PC-3 (cell line): ENCODE measurements around the gene CTDNEP1. TPM values are rescaled to one million over a fixed set of nuclear protein-coding genes. Genes with fewer than 3 reads are reported as not detected.

Experiments used
- ATAC-seq: fragments of 200-7000 bp; cut with Tn5 transposase; 2 replicates; pipeline ENCODE4 v1.9.1; 2020; ENCODE audit warnings: mild to moderate bottlenecking, moderate library complexity
- BruUV-seq: library from RNA; stranded (reverse); fragments of 400-500 nt; replicated peaks from 2 replicates; lab custom pipeline; 2021; lab: Mats Ljungman, UMichigan
- CTCF ChIA-PET: fragments of 300-600 bp; sonication (Branson Sonifier 250); formaldehyde crosslinking; loops from one replicate; lab custom pipeline; 2022; ENCODE audit warnings: antibody characterized with exemption; lab: Charles Lee
- POLR2A ChIA-PET: fragments of 300-600 bp; sonication (Branson Sonifier 250); formaldehyde crosslinking; loops from one replicate; lab custom pipeline; 2022; ENCODE audit warnings: antibody characterized with exemption; ENCODE audit not compliant: unreplicated experiment; lab: Charles Lee
- DNase-seq: peaks from one replicate; pipeline ENCODE4 v3.0.0-alpha.2; 2015
- H2AFZ ChIP-seq: fragments of 300-600 bp; sonication (generic); 2 replicates; pipeline ENCODE4 v1.6.0; 2016; ENCODE audit warnings: antibody characterized with exemption, low read length
- H3F3A ChIP-seq: fragments of 300-600 bp; sonication (generic); one replicate; pipeline ENCODE4 v1.6.0; 2017; ENCODE audit warnings: antibody characterized with exemption, low read length, control low read depth, mild to moderate bottlenecking; ENCODE audit not compliant: unreplicated experiment
- H3K27ac ChIP-seq: fragments of 300-600 bp; sonication (generic); 2 replicates; pipeline ENCODE4 v1.5.1; 2016; ENCODE audit warnings: mild to moderate bottlenecking, low read length
- H3K27me3 ChIP-seq: fragments of 300-600 bp; sonication (generic); 2 replicates; pipeline ENCODE4 v1.6.1; 2016; ENCODE audit warnings: low read length, mixed read lengths
- H3K36me3 ChIP-seq: fragments of 300-600 bp; sonication (generic); 2 replicates; pipeline ENCODE4 v1.6.1; 2016; ENCODE audit warnings: low read depth, mixed run types, low read length, mixed read lengths
- H3K4me1 ChIP-seq: fragments of 300-600 bp; sonication (generic); 2 replicates; pipeline ENCODE4 v1.5.1; 2016; ENCODE audit warnings: low read length; ENCODE audit not compliant: insufficient read depth
- H3K4me2 ChIP-seq: fragments of 300-600 bp; sonication (generic); 2 replicates; pipeline ENCODE4 v1.6.0; 2016; ENCODE audit warnings: low read length
- H3K4me3 ChIP-seq: fragments of 300-600 bp; sonication (generic); 2 replicates; pipeline ENCODE4 v1.5.1; 2016; ENCODE audit warnings: mild to moderate bottlenecking, low read length, mixed read lengths
- H3K79me2 ChIP-seq: fragments of 300-600 bp; sonication (generic); 2 replicates; pipeline ENCODE4 v1.6.1; 2017; ENCODE audit warnings: low read length, mixed read lengths
- H3K9ac ChIP-seq: fragments of 300-600 bp; sonication (generic); 2 replicates; pipeline ENCODE4 v1.6.0; 2016; ENCODE audit warnings: mild to moderate bottlenecking, low read length
- H3K9me2 ChIP-seq: fragments of 300-600 bp; sonication (generic); replicated peaks from 2 replicates; pipeline ENCODE4 v1.6.1; 2016; ENCODE audit warnings: mixed run types, low read length, mixed read lengths
- H3K9me3 ChIP-seq: fragments of 300-600 bp; sonication (generic); 2 replicates; pipeline ENCODE4 v1.6.1; 2016; ENCODE audit warnings: low read length, mixed read lengths
- H4K20me1 ChIP-seq: fragments of 300-600 bp; sonication (generic); 2 replicates; pipeline ENCODE4 v1.6.1; 2016; ENCODE audit warnings: low read length, mixed read lengths
- CTCF ChIP-seq: fragments of 300-600 bp; sonication (generic); conservative IDR thresholded peaks from 2 replicates; pipeline ENCODE4 v1.5.1; 2017; ENCODE audit warnings: antibody characterized with exemption, low read depth, mild to moderate bottlenecking, low read length
- EZH2 ChIP-seq: fragments of 300-600 bp; sonication (generic); IDR thresholded peaks from one replicate; pipeline ENCODE4 v1.6.1; 2017; ENCODE audit warnings: antibody characterized with exemption, mild to moderate bottlenecking, low read length; ENCODE audit not compliant: unreplicated experiment
- EZH2phosphoT487 ChIP-seq: fragments of 300-600 bp; sonication (generic); IDR thresholded peaks from 2 replicates; pipeline ENCODE4 v1.6.1; 2018; ENCODE audit warnings: mild to moderate bottlenecking, antibody characterized with exemption, low read length, borderline replicate concordance
- intact Hi-C: fragments of 100-400 bp; cut with micrococcal nuclease; formaldehyde crosslinking; loops from 2 replicates; pipeline ENCODE4 v1.9.0; 2023
- total RNA-seq: library from RNA; depleted of rRNA; stranded (reverse); fragments of >200 nt; gene quantifications from 2 replicates; pipeline ENCODE4 v1.2.3, GENCODE V29; 2014

Gene CTDNEP1
- total RNA-seq, 1 experiment from 2014 or later: 52.4 TPM

- peaks cover 54% of the 10 kb centered on the region for H3K79me2 ChIP-seq
- peak overlapping the region; percentile 86 for H3K4me3 ChIP-seq
- POLR2A ChIA-PET: no interaction called here
- CTCF ChIA-PET: no interaction called here
- DNase-seq (no peak), ATAC-seq (no peak)
- peaks cover 31% of the 10 kb centered on the region for H3K4me1 ChIP-seq
- TF ChIP-seq CTCF (no peak), EZH2 (no peak), EZH2phosphoT487 (no peak)
- no peaks in the 10 kb centered on the region for H3K27me3 ChIP-seq
- no peaks in the 10 kb centered on the region for H3K9me3 ChIP-seq
- H2AFZ ChIP-seq: no peak overlapping the region
- H3K9me2 ChIP-seq: no peaks in the 10 kb centered on the region
- BruUV-seq: no TSS peak
- H3F3A ChIP-seq: peaks cover 6% of the 10 kb centered on the region
- no peaks in the 10 kb centered on the region for H4K20me1 ChIP-seq
- H3K36me3 ChIP-seq: peaks cover 13% of the 10 kb centered on the region; the same call in 1 of the 2 replicates
- H3K4me2 ChIP-seq: peak overlapping the region; percentile 99
- 0 out of 2 replicates have a peak overlapping the region, but pooled peaks have one; percentile 23 for H3K9ac ChIP-seq
- intact Hi-C loops: loop anchor here (5.0 kb wide), 1 partner anchor 67 kb away; the partner anchor contains the start of gene EIF5A
- no peak overlapping the region for H3K27ac ChIP-seq
Observed at GRCh38 chr17:7240375-7240774, 11.2 kb downstream of the CTDNEP1 start.

GRCh38 chr17:7239091-7240027 is 12.2 kb downstream of the CTDNEP1 start, which contains the start of gene PHF23:
TSS of gene PHF23 (minus strand) at chr17:7239457. CDS start at chr17:7239279, 178 bp downstream.
- no peaks in the 10 kb centered on the region for H4K20me1 ChIP-seq
- BruUV-seq: no TSS peak
- H3K79me2 ChIP-seq: peaks cover 54% of the 10 kb centered on the region
- intact Hi-C loops: loop anchor here (5.0 kb wide), 1 partner anchor 68 kb away; the partner anchor contains the start of gene EIF5A
- H2AFZ ChIP-seq: peak within 1 kb of the TSS; percentile 50; the same call in 1 of the 2 replicates
- H3K9me3 ChIP-seq: no peaks in the 10 kb centered on the region
- no peaks in the 10 kb centered on the region for H3K27me3 ChIP-seq
- peak within 1 kb of the TSS; percentile 91 for H3K9ac ChIP-seq
- H3K4me2 ChIP-seq: peak within 1 kb of the TSS; percentile 99
- H3K9me2 ChIP-seq: no peaks in the 10 kb centered on the region
- DNase-seq (peak; percentile 98), ATAC-seq (peak; percentile 52)
- ChIA-PET CTCF (interaction anchor here (0.6 kb wide), 1 partner anchor 193 kb away, joined by 4 read pairs; no protein-coding TSS in a partner anchor), POLR2A (no interaction called here)
- peaks cover 13% of the 10 kb centered on the region; the same call in 1 of the 2 replicates for H3K36me3 ChIP-seq
- H3K4me3 ChIP-seq: peak within 1 kb of the TSS; percentile 96
- peaks cover 40% of the 10 kb centered on the region for H3K4me1 ChIP-seq
- TF ChIP-seq EZH2 (no peak), EZH2phosphoT487 (no peak), CTCF (no peak)
- H3K27ac ChIP-seq: peak within 1 kb of the TSS; percentile 32; the same call in 1 of the 2 replicates
- peaks cover 8% of the 10 kb centered on the region for H3F3A ChIP-seq
